M059J (cell line): ENCODE data around the gene TMEM80. TPM values are rescaled to one million over a fixed set of nuclear protein-coding genes. Genes with fewer than 3 reads are reported as not detected.
"Not testable (repeated sequence)": the region's sequence is repeated elsewhere in the genome, so short reads cannot be mapped to it uniquely, and the experiment has no call there.

Source experiments
- DNase-seq: peaks from one replicate; pipeline ENCODE4 v3.0.0-alpha.2; 2012; ENCODE audit warnings: low read depth
- total RNA-seq: library from RNA; depleted of rRNA; stranded (reverse); fragments of >200 nt; shearing (Covaris generic); gene quantifications from 2 replicates; pipeline ENCODE4 v1.2.3, GENCODE V29; 2014; rRNA removed

Gene TMEM80
- total RNA-seq = 7.9 and 14.9 TPM in 2 replicates

DNA sequence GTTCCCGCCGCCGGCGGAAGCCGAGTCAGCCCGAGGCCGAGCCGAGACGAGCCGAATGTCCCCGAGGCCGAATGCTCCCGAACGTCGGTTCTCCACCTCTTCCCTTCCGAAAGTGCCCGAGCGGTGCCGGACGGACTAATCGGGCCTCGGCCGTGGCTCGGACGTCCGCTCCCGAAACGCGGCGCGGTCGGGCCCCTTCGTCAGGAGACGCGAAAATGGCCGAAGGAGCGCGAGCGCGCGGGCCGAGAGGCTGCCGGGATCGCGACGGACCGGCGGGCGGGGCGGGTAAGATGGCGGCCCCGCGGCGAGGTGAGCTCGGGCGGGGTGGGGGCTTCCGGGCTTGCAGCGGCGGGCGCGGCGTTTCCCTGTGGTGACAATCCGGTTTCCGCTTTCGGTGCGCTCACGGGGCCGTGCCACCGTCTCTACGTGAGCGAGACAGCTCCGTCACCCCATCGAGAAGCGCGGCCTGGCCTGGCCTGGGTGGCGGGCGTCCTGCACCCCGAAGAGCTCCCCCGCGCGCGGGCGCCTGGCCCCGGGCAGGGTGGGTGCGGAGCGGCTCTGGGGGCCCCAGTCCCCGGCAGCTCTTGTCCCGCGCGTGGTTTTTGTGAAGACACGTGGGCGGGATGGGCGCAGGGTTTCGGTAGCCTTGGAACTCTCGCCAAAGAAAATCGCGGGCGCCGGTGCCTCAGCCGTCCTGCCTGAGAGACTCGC, at the start of gene TMEM80:
Gene TMEM80 (plus strand): TSS at position 279 of the 711 bp plus-strand sequence. CDS start 12 bp downstream, at position 291.
- peak; percentile 98 for DNase-seq

GRCh38 chr11:646214-646613, 49.4 kb upstream of the TMEM80 start:
- no peak for DNase-seq

DNA sequence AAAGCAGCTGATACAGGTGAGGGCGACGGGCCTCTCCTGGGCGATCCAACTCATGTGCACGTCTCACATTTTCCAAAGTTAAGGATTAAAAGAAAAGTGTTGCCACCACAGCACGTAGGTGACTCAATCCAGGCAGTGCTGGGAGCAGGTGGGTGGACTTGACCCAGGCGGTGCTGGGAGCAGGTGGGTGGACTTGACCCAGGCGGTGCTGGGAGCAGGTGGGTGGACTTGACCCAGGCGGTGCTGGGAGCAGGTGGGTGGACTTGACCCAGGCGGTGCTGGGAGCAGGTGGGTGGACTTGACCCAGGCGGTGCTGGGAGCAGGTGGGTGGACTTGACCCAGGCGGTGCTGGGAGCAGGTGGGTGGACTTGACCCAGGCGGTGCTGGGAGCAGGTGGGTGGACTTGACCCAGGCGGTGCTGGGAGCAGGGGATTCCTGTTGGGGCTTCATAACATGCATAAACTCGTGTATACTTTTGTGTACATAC, 47.9 kb upstream of the TMEM80 start:
- not testable (repeated sequence) for DNase-seq

- DNase-seq = peak; percentile 36
Measured at GRCh38 chr11:650482-650881, 45.1 kb upstream of the TMEM80 start.

DNA sequence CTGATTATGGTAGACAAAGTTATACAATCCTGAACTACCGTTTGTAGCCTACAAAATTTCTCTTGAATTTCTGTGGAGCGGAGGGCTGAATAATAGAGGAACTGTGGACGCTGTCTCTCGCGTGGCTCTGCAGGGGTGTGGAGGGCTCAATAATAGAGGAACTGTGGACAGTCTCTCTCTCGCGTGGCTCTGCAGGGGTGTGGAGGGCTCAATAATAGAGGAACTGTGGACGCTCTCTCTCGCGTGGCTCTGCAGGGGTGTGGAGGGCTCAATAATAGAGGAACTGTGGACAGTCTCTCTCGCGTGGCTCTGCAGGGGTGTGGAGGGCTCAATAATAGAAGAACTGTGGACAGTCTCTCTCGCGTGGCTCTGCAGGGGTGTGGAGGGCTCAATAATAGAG, 42.5 kb upstream of the TMEM80 start:
- DNase-seq = not testable (repeated sequence)

DNA sequence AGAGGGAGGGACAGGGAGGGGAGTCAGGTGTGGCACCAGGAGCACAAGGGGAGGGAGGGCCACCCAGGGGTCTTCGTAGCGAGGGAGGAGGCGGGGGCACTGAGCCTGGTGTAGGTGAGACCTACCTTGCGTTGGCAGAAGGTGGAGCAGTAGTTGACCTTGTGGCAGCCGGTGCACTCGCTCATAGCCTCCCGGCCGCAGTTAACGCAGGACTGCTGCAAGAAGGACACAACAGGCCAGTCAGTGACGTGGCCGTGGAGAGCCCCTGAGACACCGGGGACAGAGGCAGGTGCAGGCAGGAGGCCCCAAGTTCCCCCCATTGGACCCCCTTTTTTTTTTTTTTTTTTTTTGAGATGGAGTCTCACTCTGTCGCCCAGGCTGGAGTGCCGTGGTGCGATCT, 41.8 kb upstream of the TMEM80 start:
- DNase-seq = no peak

- DNase-seq = not testable (repeated sequence)
Measured at GRCh38 chr11:654444-654843, 41.2 kb upstream of the TMEM80 start.

- no peak for DNase-seq
Measured at GRCh38 chr11:655036-655726, 40.4 kb upstream of the TMEM80 start.

DNA sequence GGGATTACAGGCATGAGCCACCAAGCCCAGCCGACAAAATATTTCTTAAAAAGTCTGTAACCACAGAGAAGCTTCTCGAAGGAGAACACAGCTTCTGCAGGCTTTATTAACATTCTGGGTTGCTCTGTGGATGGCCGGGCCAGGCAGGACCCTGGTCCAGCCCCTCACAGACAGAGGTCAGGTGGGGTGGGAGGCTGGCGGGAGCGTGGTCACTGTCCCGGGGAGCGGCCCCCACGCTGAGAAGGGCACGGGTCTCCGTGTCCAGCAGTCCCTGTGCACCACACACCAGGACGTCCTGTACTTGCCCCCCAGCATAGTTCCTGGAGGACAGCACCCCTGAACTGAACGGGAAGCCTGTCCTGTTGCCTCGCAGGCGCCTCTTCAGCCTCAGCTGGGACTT, 39.2 kb upstream of the TMEM80 start:
- DNase-seq = no peak

DNA sequence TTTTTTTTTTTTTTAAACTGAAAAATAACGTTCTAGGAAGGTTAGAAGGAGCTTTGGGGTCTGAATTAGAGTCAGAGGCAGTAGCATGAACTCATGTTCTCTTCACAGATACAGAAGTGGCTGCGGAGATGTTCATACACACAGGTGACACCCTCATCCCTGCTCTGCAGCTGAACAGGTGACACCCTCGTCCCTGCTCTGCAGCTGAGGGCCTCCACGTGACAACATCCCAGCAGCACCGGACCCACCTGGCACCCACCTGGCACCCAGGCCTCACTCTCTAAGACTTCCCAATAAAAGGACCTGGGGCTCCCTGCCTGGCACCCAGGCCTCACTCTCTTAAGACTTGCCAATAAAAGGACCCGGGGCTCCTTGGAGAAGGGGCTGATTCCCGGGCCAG, 38.8 kb upstream of the TMEM80 start:
- no peak for DNase-seq

- no peak for DNase-seq
Measured at GRCh38 chr11:657691-658126, 37.9 kb upstream of the TMEM80 start.

- DNase-seq = no peak
Measured at GRCh38 chr11:659532-660085, 36.0 kb upstream of the TMEM80 start.

DNA sequence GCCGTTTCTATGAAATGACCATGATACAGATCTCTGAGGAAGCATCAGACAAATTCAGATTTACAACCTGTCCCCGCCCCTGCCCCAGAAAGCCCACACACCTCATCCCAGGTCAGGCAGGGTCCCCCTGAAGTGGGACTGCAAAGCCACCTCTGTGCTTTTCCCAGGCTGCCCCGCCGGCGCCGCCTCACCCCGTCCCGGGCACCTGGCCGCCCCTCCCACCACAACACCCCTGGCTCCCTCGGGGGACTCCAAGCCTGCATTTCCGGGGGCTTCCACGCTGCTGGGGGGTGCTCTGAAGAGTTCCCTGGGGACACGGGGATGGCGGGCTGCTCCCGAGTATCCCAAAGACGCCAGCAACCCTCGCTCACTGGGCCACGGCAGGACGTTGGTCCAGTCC, 35.3 kb upstream of the TMEM80 start:
- no peak for DNase-seq

DNA sequence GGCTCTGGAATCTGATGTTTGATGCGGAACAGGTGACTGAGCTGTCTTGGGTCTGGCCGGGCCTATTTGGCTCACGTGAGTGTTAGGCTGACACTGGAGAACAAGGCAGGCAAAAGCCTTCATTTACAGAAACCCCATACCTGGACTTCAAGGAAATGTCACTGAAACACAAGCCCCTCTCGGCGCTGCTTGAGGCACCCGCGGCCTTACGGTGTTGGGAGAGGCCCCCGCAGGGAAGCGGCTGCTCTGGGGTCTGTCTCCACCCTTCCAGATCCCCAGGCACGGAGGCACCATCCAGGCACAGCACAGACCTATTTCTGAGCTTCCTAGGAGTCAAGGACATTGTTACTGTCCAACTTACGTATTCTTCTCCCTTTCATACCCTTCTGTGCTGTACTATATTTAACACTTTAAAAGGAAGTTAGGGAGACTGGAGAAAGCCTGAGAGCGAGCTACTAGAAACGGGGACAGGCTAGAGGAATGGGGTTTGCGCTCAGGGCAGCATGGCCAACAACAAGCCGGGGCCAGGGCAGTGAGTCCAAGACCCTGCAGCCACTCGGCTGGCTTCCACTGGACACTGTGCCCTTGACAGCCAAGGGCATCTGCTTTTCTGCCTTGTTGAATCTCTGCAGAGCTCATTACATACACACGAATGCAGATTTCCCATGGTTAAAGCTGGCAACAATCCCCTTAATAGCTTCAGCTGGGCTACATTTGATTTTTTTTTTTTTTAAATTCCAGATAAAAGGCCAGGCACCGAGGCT, 34.8 kb upstream of the TMEM80 start:
- DNase-seq = no peak

DNA sequence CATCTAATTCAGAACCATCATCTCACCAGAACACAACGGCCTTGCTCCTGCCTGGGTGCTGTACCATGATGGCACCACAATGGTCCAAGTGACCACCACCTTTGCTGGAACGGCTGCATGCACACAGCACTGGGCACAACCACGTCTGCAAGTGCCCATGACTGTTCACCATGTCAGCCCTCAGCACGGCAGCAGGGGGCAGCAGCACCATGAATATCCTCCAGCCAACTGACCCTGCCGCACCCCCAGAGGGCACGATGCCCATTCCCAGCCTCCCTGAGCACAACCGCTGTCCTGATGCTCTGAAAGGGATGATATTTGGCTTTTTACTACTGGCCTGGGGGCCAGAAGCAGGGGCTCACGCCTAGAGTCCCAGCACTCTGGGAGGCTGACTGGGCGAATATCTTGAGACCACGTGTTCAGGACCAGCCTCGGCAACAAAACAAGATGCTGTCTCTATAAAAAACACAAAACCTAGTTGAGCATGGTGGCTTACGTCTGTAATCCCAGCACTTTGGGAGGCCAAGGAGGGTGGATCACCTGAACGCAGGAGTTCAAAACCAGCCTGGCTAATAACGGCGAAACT, 32.8 kb upstream of the TMEM80 start:
- peak; percentile 45 for DNase-seq

- no peak for DNase-seq
Measured at GRCh38 chr11:665062-665703, 30.4 kb upstream of the TMEM80 start.

DNA sequence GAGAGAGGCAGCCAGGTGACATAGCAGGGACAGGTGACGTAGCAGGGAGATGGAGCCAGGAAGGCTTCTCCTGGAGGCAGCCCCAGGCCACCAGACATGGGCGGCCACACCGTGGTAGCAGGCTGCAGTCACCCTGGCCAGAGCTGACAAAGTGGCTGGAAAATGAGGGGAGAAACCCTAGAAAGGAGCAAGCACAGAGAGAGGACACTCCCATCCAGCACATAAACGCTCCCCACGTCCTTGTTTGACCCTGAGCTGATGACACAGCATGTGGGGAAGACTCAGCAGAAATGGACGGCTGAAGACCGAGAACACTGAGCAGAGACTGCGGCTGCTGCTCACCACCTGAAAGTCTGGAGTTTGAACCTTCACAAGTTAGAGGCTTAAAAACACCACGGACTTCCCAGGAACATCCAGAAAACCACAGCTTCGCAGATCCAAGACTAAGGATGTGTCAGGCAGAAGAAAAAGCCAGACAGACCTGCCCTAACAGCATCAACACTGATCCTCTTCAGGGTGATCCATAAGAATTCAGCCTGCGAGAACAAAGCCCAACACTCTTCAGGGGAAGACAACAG, 29.8 kb upstream of the TMEM80 start:
- no peak for DNase-seq

GRCh38 chr11:673866-674265, 21.8 kb upstream of the TMEM80 start:
- DNase-seq = no peak

DNA sequence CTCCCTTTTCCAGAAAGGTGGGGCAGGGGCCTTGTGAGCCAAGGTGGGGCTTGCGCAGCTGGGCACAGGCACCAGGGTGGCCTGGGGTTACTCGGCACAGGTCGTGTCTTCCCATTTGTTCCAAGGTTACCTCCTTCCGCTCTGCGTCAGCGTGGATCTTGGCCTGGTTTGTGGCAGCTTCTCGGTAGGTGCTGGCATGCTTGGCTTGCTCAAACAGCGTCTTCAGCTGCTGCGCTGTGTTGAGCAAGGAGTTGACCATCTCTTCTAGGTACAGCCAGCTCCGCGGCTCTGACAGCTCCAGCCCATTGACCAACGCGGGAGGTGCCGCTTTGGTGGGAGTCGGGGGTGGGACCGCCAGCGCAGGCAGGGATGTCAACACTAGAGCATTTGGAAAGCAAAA, 21.2 kb upstream of the TMEM80 start:
- DNase-seq = no peak

- no peak for DNase-seq
Measured at GRCh38 chr11:678297-678696, 17.3 kb upstream of the TMEM80 start.
